GM10847 (cell line): ENCODE data around the gene SECISBP2.

Source experiments
- POLR2A ChIP-seq: IDR thresholded peaks from 2 replicates; pipeline ENCODE4 v1.6.1; 2011; ENCODE audit not compliant: insufficient read length; ENCODE audit errors: extremely low read depth

SECISBP2 gene

GRCh38 chr9:89382026-89382986, 64.0 kb downstream of the SECISBP2 start:
- no peak for TF ChIP-seq POLR2A

- no peak for TF ChIP-seq POLR2A
These were observed 64.9 kb downstream of the SECISBP2 start for GRCh38 chr9:89383030-89383720.

GRCh38 chr9:89383721-89384300, 65.5 kb downstream of the SECISBP2 start:
- no peak for TF ChIP-seq POLR2A

GRCh38 chr9:89384783-89385182, 66.5 kb downstream of the SECISBP2 start:
- no peak for TF ChIP-seq POLR2A

- no peak for TF ChIP-seq POLR2A
These were observed 67.9 kb downstream of the SECISBP2 start for GRCh38 chr9:89386206-89386605.

GRCh38 chr9:89386797-89387196, 68.5 kb downstream of the SECISBP2 start:
- TF ChIP-seq POLR2A, result no peak

- no peak for TF ChIP-seq POLR2A
These were observed 69.0 kb downstream of the SECISBP2 start for GRCh38 chr9:89387197-89387849.

GRCh38 chr9:89388084-89388867, 70.0 kb downstream of the SECISBP2 start:
- TF ChIP-seq POLR2A, result no peak

GRCh38 chr9:89388868-89389177, 70.5 kb downstream of the SECISBP2 start:
- no peak for TF ChIP-seq POLR2A

GRCh38 chr9:89390068-89390555, 71.8 kb downstream of the SECISBP2 start:
- no peak for TF ChIP-seq POLR2A

- TF ChIP-seq POLR2A, result no peak
These were observed 72.3 kb downstream of the SECISBP2 start for GRCh38 chr9:89390578-89391116.

GRCh38 chr9:89391585-89391984, 73.3 kb downstream of the SECISBP2 start:
- no peak for TF ChIP-seq POLR2A

GRCh38 chr9:89394412-89394811, 76.1 kb downstream of the SECISBP2 start:
- TF ChIP-seq POLR2A, result no peak
